K562 (cell line): ENCODE measurements around the gene MGAT1. TPM values are rescaled to one million over a fixed set of nuclear protein-coding genes. Genes with fewer than 3 reads are reported as not detected.

ENCODE experiments used
- BACH1 ChIP-seq: fragments of 200-800 bp; sonication (Bioruptor generic); IDR thresholded peaks from 2 replicates; pipeline ENCODE4 v1.6.1; 2016; ENCODE audit warnings: missing genetic modification characterization, missing compliant biosample characterization
- DDX20 ChIP-seq: fragments of 450-650 bp; IDR thresholded peaks from 2 replicates; pipeline ENCODE4 v1.6.1; 2016; ENCODE audit warnings: missing genetic modification characterization, low read depth, mild to moderate bottlenecking, missing compliant biosample characterization, moderate library complexity
- FOXJ3 ChIP-seq: sonication (generic); formaldehyde crosslinking; IDR thresholded peaks from 2 replicates; pipeline ENCODE4 v1.4.0; 2020; ENCODE audit warnings: mild to moderate bottlenecking, missing genetic modification reagents
- FOXM1 ChIP-seq, 2 experiments: fragments of 450-650 bp in 1 of 2; sonication (generic) in 1 of 2; formaldehyde crosslinking in 1 of 2; IDR thresholded peaks; 2 replicates each; pipeline versions ENCODE4 v1.6.1 to v1.9.0; 2017 to 2022; ENCODE audit warnings: low read depth in 2 of 2, mild to moderate bottlenecking in 2 of 2, missing genetic modification reagents in 1 of 2, moderate library complexity in 1 of 2
- KDM1A ChIP-seq, 2 experiments: fragments of 450-650 bp; IDR thresholded peaks; 2 replicates each; pipeline ENCODE4 v1.6.1; 2016; ENCODE audit warnings: mild to moderate bottlenecking in 2 of 2
- MAFG ChIP-seq: fragments of 450-650 bp; conservative IDR thresholded peaks from 2 replicates; pipeline ENCODE4 v1.6.1; 2016; ENCODE audit warnings: missing genetic modification characterization, missing compliant biosample characterization
- PHF20 ChIP-seq: fragments of 450-650 bp; IDR thresholded peaks from 2 replicates; pipeline ENCODE4 v1.6.1; 2018; ENCODE audit not compliant: partially characterized antibody
- RFX7 ChIP-seq: fragments of 250-450 bp; sonication (Bioruptor Pico); IDR thresholded peaks from 2 replicates; pipeline ENCODE4 v1.5.1; 2021; ENCODE audit warnings: mild to moderate bottlenecking
- SIN3A ChIP-seq, 2 experiments: fragments of 150-350 bp in 1 of 2; IDR thresholded peaks; 2 replicates each; pipeline ENCODE4 v1.6.1; 2011 to 2016; ENCODE audit warnings: borderline replicate concordance in 2 of 2, low read depth in 2 of 2, low read length in 2 of 2, mild to moderate bottlenecking in 2 of 2, moderate library complexity in 2 of 2; ENCODE audit not compliant: control insufficient read depth in 1 of 2
- SMAD4 ChIP-seq: fragments of 250-450 bp; sonication (Bioruptor Pico); conservative IDR thresholded peaks from 2 replicates; pipeline ENCODE4 v1.8.0; 2021; ENCODE audit warnings: inconsistent platforms, mild to moderate bottlenecking, moderate library complexity
- SMARCB1 ChIP-seq: IDR thresholded peaks from 2 replicates; pipeline ENCODE4 v1.6.1; 2011; ENCODE audit warnings: improper control_type of control experiment, low read depth; ENCODE audit not compliant: insufficient read length
- TARDBP ChIP-seq: fragments of 450-650 bp; IDR thresholded peaks from 2 replicates; pipeline ENCODE4 v1.6.1; 2016
- ZNF133 ChIP-seq: fragments of 250-450 bp; sonication (Bioruptor Pico); IDR thresholded peaks from 2 replicates; pipeline ENCODE4 v1.4.0; 2020; ENCODE audit warnings: mild to moderate bottlenecking
- ZNF232 ChIP-seq: sonication (generic); formaldehyde crosslinking; IDR thresholded peaks from 2 replicates; pipeline ENCODE4 v1.8.0; 2022; ENCODE audit warnings: mild to moderate bottlenecking, missing genetic modification reagents
- polyA plus RNA-seq, 8 experiments: library from polyadenylated mRNA; depleted of rRNA in 4 of 8; stranded (reverse) in 5 of 8; unstranded in 3 of 8; fragments of >200 nt; fragmentation: Nextera tagmentation in 2 of 8; fragmentation: Illumina TruSeq in 1 of 8; extraction: Ambion mirVana in 2 of 8; extraction: Trizol in 1 of 8; gene quantifications; 2 replicates each; pipeline versions ENCODE4 v1.2.1 to v1.2.3, GENCODE V29; 2011 to 2014; ENCODE audit warnings: inconsistent platforms in 1 of 8, missing spikeins in 1 of 8
- total RNA-seq, 7 experiments: library from RNA; depleted of rRNA in 6 of 7; stranded (reverse); fragments of >200 nt in 6 of 7; fragmentation: Illumina TruSeq in 2 of 7; extraction: Trizol in 2 of 7; gene quantifications; 2 replicates each; pipeline versions ENCODE4 v1.2.1 to v1.2.3, GENCODE V29; 2011 to 2021; ENCODE audit warnings: low replicate concordance in 1 of 7
- TF ChIP-seq, protein P1 (sequence below): fragments of 450-650 bp; IDR thresholded peaks from 2 replicates; pipeline ENCODE4 v1.6.1; 2016; ENCODE audit warnings: low read depth
- TF ChIP-seq, protein P2 (sequence below): sonication (generic); formaldehyde crosslinking; IDR thresholded peaks from 2 replicates; pipeline ENCODE4 v1.8.0; 2022; ENCODE audit warnings: mild to moderate bottlenecking, missing genetic modification reagents
- TF ChIP-seq, protein P3 (sequence below): sonication (generic); formaldehyde crosslinking; IDR thresholded peaks from 2 replicates; pipeline ENCODE4 v1.5.0; 2020; ENCODE audit warnings: missing genetic modification reagents

Gene MGAT1
- total and polyA plus RNA-seq, 9 of the 15 experiments (the other 6 are each of a cell fraction or from before 2014, with no cell fraction given): 3.9 to 82.7 (median 44.5) TPM

DNA sequence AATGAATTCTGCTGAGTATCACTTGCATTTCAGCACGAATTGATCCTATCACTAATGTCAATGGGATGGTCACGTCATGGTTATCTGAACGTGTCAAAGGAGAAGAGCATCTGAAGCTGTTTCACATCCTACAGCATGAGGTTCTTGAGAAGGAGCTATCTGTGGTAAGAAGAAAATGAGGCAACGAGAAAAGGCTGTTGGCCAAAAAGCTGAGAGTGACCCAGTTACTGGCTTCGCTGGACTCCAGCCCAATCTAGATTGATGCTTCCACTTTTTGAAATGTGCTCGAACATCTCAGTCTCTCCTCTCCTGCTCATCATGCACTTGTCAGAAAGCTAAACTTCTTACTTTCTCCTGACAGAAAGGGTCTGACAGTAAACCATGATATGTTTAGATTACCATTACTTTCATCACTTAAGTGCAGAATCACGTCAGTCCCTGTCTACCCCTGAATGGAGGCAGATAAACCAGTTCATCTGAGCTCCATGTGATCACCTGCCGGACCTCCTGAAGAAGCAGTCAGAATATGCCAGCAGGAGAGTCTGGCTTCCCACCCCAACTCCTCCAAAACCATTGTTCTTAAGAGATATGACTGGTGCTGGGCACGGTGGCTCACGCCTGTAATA, 22.5 kb downstream of the MGAT1 start (continued):
- TF ChIP-seq, protein P1, sequence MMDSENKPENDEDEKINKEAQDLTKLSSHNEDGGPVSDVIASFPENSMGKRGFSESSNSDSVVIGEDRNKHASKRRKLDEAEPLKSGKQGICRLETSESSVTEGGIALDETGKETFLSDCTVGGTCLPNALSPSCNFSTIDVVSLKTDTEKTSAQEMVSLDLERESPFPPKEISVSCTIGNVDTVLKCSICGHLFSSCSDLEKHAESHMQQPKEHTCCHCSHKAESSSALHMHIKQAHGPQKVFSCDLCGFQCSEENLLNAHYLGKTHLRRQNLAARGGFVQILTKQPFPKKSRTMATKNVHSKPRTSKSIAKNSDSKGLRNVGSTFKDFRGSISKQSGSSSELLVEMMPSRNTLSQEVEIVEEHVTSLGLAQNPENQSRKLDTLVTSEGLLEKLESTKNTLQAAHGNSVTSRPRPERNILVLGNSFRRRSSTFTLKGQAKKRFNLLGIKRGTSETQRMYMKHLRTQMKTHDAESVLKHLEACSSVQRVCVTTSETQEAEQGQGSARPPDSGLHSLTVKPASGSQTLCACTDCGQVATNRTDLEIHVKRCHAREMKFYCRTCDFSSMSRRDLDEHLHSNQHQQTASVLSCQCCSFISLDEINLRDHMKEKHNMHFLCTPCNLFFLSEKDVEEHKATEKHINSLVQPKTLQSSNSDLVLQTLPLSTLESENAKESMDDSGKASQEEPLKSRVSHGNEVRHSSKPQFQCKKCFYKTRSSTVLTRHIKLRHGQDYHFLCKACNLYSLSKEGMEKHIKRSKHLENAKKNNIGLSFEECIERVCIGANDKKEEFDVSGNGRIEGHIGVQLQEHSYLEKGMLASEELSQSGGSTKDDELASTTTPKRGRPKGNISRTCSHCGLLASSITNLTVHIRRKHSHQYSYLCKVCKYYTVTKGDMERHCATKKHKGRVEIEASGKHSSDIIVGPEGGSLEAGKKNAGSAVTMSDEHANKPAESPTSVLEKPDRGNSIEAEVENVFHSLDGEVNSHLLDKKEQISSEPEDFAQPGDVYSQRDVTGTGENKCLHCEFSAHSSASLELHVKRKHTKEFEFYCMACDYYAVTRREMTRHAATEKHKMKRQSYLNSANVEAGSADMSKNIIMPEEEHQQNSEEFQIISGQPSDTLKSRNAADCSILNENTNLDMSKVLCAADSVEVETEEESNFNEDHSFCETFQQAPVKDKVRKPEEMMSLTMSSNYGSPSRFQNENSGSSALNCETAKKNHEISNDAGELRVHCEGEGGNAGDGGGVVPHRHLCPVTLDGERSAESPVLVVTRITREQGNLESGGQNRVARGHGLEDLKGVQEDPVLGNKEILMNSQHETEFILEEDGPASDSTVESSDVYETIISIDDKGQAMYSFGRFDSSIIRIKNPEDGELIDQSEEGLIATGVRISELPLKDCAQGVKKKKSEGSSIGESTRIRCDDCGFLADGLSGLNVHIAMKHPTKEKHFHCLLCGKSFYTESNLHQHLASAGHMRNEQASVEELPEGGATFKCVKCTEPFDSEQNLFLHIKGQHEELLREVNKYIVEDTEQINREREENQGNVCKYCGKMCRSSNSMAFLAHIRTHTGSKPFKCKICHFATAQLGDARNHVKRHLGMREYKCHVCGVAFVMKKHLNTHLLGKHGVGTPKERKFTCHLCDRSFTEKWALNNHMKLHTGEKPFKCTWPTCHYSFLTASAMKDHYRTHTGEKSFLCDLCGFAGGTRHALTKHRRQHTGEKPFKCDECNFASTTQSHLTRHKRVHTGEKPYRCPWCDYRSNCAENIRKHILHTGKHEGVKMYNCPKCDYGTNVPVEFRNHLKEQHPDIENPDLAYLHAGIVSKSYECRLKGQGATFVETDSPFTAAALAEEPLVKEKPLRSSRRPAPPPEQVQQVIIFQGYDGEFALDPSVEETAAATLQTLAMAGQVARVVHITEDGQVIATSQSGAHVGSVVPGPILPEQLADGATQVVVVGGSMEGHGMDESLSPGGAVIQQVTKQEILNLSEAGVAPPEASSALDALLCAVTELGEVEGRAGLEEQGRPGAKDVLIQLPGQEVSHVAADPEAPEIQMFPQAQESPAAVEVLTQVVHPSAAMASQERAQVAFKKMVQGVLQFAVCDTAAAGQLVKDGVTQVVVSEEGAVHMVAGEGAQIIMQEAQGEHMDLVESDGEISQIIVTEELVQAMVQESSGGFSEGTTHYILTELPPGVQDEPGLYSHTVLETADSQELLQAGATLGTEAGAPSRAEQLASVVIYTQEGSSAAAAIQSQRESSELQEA: no peak
- TF ChIP-seq, protein P2, sequence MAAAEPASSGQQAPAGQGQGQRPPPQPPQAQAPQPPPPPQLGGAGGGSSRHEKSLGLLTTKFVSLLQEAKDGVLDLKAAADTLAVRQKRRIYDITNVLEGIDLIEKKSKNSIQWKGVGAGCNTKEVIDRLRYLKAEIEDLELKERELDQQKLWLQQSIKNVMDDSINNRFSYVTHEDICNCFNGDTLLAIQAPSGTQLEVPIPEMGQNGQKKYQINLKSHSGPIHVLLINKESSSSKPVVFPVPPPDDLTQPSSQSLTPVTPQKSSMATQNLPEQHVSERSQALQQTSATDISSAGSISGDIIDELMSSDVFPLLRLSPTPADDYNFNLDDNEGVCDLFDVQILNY: no peak
- TF ChIP-seq BACH1: no peak
- TF ChIP-seq SMAD4 (CRISPR knock-in tag): no peak
- TF ChIP-seq SIN3A (IDR thresholded peaks at IDR 0.05; ENCODE audit: borderline replicate concordance in 2 of 2, control insufficient read depth in 1 of 2, low read depth in 2 of 2, low read length in 2 of 2): no peak
- TF ChIP-seq ZNF232 (CRISPR knock-in tag): no peak
- TF ChIP-seq ZNF133 (CRISPR knock-in tag): no peak
- TF ChIP-seq KDM1A (IDR thresholded peaks at IDR 0.05): no peak
- no peak for TF ChIP-seq FOXJ3
- TF ChIP-seq DDX20 (tag): no peak
- TF ChIP-seq, protein P3, sequence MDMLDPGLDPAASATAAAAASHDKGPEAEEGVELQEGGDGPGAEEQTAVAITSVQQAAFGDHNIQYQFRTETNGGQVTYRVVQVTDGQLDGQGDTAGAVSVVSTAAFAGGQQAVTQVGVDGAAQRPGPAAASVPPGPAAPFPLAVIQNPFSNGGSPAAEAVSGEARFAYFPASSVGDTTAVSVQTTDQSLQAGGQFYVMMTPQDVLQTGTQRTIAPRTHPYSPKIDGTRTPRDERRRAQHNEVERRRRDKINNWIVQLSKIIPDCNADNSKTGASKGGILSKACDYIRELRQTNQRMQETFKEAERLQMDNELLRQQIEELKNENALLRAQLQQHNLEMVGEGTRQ: peak; percentile 11; the same call in 1 of the 2 replicates
- TF ChIP-seq TARDBP: no peak
- no peak for TF ChIP-seq MAFG (tag)
- TF ChIP-seq PHF20: no peak
- no peak for TF ChIP-seq SMARCB1
- no peak for TF ChIP-seq RFX7 (CRISPR knock-in tag)
- TF ChIP-seq FOXM1 (IDR thresholded peaks at IDR 0.05; ENCODE audit: low read depth): no peak; the same call in 1 of the 2 replicates
- no peak for TF ChIP-seq FOXM1 (CRISPR knock-in tag; IDR thresholded peaks at IDR 0.05; ENCODE audit: low read depth)
